GM13976 (cell line): ENCODE measurements around the gene CD200R1.

Experiments used
- DNase-seq: peaks from one replicate; pipeline ENCODE4 v3.0.0; 2012; ENCODE audit warnings: low spot score
- in situ Hi-C: fragments of 300-500 bp; cut with MboI; formaldehyde crosslinking; loops from one replicate; pipeline ENCODE4 v1.12.0; 2022; ENCODE audit warnings: low sequenced_read_pairs, mixed read lengths, inconsistent platforms; ENCODE audit not compliant: unreplicated experiment
- TF ChIP-seq, protein P1 (sequence below): IDR thresholded peaks from 2 replicates; pipeline ENCODE4 v1.5.1; 2012; ENCODE audit warnings: borderline replicate concordance, mild to moderate bottlenecking; ENCODE audit not compliant: insufficient read depth; ENCODE audit errors: extremely low read depth, missing control alignments, control extremely low read depth

The CD200R1 gene

DNA sequence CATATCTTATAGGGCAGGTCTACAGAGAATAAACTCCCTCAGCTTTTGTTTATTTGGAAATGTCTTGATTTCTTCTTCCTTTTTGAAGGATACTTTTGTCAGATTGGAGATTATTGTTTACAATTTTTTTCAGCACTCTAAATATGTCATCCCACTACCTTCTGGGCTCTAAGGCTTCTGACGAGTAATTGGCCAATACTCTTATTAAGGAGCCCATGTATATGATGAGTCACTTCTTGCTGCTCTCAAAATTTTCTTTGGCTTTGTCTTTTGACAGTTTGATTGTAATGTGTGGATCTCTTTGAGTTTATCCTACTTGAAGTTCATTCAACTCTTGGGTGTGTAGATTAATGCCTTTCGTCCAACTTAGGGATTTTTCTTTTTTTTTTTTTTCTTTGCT lies 99.3 kb downstream of the CD200R1 start:
- in situ Hi-C loops = no loop called here
- TF ChIP-seq, protein P1, sequence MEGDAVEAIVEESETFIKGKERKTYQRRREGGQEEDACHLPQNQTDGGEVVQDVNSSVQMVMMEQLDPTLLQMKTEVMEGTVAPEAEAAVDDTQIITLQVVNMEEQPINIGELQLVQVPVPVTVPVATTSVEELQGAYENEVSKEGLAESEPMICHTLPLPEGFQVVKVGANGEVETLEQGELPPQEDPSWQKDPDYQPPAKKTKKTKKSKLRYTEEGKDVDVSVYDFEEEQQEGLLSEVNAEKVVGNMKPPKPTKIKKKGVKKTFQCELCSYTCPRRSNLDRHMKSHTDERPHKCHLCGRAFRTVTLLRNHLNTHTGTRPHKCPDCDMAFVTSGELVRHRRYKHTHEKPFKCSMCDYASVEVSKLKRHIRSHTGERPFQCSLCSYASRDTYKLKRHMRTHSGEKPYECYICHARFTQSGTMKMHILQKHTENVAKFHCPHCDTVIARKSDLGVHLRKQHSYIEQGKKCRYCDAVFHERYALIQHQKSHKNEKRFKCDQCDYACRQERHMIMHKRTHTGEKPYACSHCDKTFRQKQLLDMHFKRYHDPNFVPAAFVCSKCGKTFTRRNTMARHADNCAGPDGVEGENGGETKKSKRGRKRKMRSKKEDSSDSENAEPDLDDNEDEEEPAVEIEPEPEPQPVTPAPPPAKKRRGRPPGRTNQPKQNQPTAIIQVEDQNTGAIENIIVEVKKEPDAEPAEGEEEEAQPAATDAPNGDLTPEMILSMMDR = no peak
- DNase-seq = no peak

DNA sequence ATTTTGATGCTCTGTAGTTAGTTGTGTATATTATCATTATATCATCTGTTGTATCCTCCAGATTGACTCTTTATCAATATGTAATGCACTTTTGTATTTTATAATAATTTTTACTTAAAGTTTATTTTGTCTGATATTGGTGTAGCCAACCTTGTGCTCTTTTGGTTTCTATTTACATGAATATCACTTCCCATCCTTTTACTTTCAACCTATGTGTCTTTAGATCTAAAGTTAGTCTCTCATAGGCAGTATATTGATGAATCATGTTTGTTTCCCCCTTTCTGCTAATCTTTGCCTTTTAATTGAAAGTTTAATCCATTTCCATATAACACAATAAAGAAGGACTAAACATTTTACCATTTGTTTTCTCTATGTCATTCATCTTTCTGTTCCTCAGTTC lies 100.2 kb downstream of the CD200R1 start:
- TF ChIP-seq, protein P1 = no peak
- in situ Hi-C loops = no loop called here
- DNase-seq = no peak

DNA sequence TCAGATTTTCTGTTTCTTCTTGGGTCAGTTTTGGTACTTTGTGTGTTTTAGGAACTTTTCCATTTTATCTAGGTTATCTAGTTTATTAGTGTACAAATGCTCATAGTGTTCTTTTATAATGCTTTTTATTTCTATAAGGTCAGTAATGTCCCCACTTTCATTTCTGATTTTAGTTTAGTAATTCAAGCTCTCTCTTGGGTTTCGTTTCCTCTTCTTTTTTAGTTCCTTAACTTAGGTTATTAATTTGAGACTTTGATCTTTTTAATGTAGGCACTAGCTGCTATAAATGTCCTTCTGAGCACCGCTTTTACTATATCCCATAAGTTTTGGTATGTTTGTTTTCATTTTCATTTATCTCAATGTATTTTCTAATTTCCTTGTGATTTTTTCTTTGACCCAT lies 101.3 kb downstream of the CD200R1 start:
- in situ Hi-C loops = no loop called here
- no peak for DNase-seq
- TF ChIP-seq, protein P1 = no peak

DNA sequence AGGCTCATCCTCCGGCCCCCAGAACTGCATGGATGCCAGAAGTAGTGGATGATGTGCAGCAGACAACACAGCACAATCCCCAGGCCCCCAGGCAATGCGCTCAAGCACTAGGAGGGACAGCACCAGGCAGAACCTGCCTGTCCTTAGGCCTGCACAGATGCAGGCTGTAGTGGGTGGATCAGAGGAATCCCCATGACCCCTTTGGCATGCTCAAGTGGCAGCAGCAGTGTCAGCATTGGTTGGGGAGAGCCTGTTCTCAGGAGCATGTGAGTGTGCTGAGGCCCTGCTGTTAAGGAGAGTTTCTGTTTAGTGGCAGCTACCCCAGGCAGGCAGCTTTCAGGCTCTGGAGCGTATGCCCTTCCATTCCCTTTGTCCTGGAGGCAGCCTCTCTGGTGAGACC lies 103.2 kb downstream of the CD200R1 start:
- DNase-seq = no peak
- in situ Hi-C loops = no loop called here
- TF ChIP-seq, protein P1 = no peak
